Chondrocyte (in vitro differentiated cells): Measurements from ENCODE around the gene IL37. TPM values are rescaled to one million over a fixed set of nuclear protein-coding genes. Genes with fewer than 3 reads are reported as not detected.

ENCODE experiments used
- DNase-seq: peaks from one replicate; pipeline ENCODE4 v3.0.0; 2021; ENCODE audit warnings: mixed read lengths, low spot score
- H3K27ac Mint-ChIP-seq: one replicate; pipeline ENCODE4 v1.8.0; 2021; ENCODE audit warnings: mild to moderate bottlenecking, moderate library complexity, mixed read lengths; ENCODE audit not compliant: unreplicated experiment
- H3K27me3 Mint-ChIP-seq: 2 replicates; pipeline ENCODE4 v1.8.0; 2021; ENCODE audit warnings: low read depth, mixed read lengths
- H3K36me3 Mint-ChIP-seq: 2 replicates; pipeline ENCODE4 v1.8.0; 2021; ENCODE audit warnings: low read depth, mixed read lengths
- H3K4me1 Mint-ChIP-seq: 2 replicates; pipeline ENCODE4 v1.8.0; 2021; ENCODE audit warnings: low read depth, mild to moderate bottlenecking, mixed read lengths
- H3K4me3 Mint-ChIP-seq: one replicate; pipeline ENCODE4 v1.8.0; 2021; ENCODE audit warnings: mild to moderate bottlenecking, moderate library complexity, mixed read lengths; ENCODE audit not compliant: unreplicated experiment
- H3K9me3 Mint-ChIP-seq: 2 replicates; pipeline ENCODE4 v1.8.0; 2021; ENCODE audit warnings: low read depth, mixed read lengths
- total RNA-seq: library from RNA; stranded (reverse); gene quantifications from 3 replicates; pipeline ENCODE4 v1.2.1, GENCODE V29; 2021
- TF ChIP-seq, protein P1 (sequence below): fragments of 200-600 bp; sonication (generic); IDR thresholded peaks from 2 replicates; pipeline ENCODE4 v1.5.0; 2021; ENCODE audit warnings: antibody characterized with exemption, mild to moderate bottlenecking, moderate library complexity

Gene IL37
- total RNA-seq, 1 donor from 2014 or later, result not detected

DNA sequence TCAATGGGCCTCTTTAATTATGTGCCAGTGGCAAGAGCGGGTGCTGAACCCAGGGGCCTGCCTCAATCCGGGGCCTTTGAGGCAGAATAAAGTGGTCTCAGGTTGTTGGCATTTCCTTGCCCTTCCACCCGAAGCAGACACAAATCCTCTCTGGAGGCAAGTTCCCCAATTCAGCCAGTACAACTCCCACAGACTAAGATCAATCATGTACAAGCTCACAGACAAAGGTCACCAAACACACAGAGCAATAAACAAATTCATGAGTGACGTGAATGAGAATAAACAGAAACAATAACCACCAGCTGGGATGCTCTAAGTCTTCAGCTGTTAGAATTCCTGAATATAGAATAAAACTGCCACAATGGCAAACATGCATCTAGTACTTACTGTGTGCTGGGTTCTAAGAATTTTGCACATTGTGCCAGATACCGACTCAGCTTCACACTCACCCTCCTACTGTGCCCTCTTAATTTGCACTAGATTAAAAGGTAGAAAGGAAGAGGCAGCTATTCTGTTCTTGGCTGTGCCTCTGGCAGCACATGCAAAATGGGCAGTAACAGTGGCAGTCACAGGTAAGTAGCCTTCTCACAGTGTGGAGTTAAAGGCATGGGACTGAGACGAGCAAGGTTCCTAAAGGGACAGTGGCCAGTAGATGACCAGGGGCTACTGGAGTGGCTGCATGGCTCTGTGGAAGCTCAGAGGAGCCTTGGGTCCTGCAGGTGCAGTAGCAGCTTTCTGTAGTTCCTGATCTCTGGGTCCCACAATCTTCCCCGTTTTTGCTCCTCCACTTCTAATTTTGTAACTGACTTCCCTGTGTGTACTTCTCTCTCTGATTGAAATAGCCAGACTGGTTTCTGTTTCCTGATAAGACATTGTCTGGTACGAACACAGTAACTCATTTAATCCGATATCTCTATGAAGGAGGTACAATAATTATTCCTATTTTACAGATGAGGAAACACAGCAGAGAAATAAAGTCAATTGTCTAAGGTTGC lies 39.8 kb upstream of the IL37 start:
- no peak for DNase-seq
- H3K27me3 Mint-ChIP-seq, result no peaks in the 10 kb centered on the region
- no peaks in the 10 kb centered on the region for H3K36me3 Mint-ChIP-seq
- H3K9me3 Mint-ChIP-seq, result peaks cover 11% of the 10 kb centered on the region
- TF ChIP-seq, protein P1, sequence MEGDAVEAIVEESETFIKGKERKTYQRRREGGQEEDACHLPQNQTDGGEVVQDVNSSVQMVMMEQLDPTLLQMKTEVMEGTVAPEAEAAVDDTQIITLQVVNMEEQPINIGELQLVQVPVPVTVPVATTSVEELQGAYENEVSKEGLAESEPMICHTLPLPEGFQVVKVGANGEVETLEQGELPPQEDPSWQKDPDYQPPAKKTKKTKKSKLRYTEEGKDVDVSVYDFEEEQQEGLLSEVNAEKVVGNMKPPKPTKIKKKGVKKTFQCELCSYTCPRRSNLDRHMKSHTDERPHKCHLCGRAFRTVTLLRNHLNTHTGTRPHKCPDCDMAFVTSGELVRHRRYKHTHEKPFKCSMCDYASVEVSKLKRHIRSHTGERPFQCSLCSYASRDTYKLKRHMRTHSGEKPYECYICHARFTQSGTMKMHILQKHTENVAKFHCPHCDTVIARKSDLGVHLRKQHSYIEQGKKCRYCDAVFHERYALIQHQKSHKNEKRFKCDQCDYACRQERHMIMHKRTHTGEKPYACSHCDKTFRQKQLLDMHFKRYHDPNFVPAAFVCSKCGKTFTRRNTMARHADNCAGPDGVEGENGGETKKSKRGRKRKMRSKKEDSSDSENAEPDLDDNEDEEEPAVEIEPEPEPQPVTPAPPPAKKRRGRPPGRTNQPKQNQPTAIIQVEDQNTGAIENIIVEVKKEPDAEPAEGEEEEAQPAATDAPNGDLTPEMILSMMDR, result no peak
- H3K4me3 Mint-ChIP-seq, result no peak overlapping the region
- peaks cover 11% of the 10 kb centered on the region for H3K4me1 Mint-ChIP-seq
- no peak overlapping the region for H3K27ac Mint-ChIP-seq

DNA sequence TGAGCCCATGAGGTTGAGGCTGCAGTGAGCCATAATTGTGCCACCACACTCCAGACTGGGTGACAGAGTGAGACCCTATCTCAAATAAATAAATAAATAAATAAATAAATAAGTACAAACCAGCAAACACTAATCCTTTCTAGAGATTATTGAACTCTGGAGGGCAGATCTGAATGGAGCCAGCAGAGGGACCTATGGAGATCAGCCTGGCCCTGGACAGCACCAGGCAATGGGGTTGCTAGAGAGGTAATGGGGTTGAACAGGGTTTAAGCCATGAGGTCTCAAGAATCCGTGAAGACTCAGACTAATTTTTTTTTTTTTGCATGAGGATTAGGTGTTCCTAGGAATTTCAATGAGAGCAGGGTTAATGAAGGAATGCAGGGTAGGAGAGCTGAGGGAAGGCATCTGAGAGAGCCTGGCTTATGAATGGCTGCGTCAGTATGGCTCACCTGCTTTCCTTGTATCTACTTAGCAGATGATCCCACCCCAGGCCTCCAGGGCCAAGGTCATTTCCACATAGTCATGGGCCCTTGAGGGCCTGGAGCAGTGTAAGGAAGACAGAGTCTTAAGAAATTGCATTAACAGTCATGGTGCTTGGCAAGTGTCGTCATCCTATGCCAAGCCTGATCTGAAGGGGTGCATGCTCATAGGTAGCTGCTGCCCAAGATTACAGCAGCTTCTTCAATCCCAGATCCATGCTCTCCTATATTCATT lies 34.6 kb upstream of the IL37 start:
- peaks cover 4% of the 10 kb centered on the region for H3K4me1 Mint-ChIP-seq
- H3K27ac Mint-ChIP-seq, result no peak overlapping the region
- DNase-seq, result no peak
- TF ChIP-seq, protein P1, result no peak
- no peak overlapping the region for H3K4me3 Mint-ChIP-seq
- H3K9me3 Mint-ChIP-seq, result peaks cover 8% of the 10 kb centered on the region
- H3K27me3 Mint-ChIP-seq, result no peaks in the 10 kb centered on the region
- H3K36me3 Mint-ChIP-seq, result no peaks in the 10 kb centered on the region

DNA sequence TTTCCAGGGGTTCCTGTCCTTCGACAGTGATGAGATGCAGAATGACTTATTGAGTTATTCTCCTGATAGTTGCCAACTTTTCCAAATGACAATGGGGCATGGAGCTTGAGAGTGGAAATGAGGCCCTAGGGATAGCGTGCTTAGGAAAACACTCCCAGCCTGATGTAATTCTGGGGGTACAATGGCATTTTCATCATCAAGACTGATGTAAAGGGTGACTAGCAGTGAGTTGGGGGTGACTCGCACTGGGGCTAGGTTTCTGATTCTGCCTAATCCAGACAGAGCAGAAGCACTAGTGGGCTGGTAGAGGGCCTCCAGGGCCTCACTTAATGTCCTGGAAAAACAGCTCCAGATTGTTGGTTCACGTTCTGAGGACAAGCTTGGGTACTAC lies 34.0 kb upstream of the IL37 start:
- DNase-seq, result no peak
- no peak overlapping the region for H3K27ac Mint-ChIP-seq

DNA sequence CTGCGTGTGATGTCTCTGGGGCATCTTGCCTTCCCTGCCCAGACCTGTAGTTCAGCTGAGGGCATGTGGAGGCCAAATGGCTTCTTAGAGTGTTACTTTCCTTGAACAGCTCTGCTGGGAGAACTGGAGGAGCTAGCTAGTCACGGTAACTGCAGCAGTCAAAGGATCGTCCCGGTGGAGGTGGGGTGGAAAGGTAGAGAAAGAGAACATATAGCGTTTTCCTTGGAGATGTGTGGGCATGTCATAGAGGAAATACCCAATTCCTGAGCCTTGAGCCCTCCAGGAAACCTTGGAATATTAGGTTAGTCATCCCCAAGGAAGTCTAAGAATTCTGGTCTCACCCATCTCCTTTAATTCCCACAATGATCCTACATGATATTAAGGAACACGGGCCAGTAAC lies 33.5 kb upstream of the IL37 start:
- DNase-seq, result no peak

More for the DNA sequence above, 34.0 kb upstream of the IL37 start:
- Mint-ChIP-seq H3K36me3 (no peaks in the 10 kb centered on the region), H3K4me1 (peaks cover 4% of the 10 kb centered on the region), H3K9me3 (peaks cover 6% of the 10 kb centered on the region), H3K4me3 (no peak overlapping the region), H3K27me3 (no peaks in the 10 kb centered on the region)
- TF ChIP-seq, protein P1, result no peak

More for the DNA sequence above, 33.5 kb upstream of the IL37 start:
- H3K4me3 Mint-ChIP-seq, result no peak overlapping the region
- no peak overlapping the region for H3K27ac Mint-ChIP-seq
- H3K36me3 Mint-ChIP-seq, result no peaks in the 10 kb centered on the region
- no peaks in the 10 kb centered on the region for H3K27me3 Mint-ChIP-seq
- peaks cover 4% of the 10 kb centered on the region for H3K4me1 Mint-ChIP-seq
- TF ChIP-seq, protein P1, result no peak
- H3K9me3 Mint-ChIP-seq, result peaks cover 5% of the 10 kb centered on the region
